AG04449 (cell line): Measurements from ENCODE around the gene MLPH.
A peak's percentile ranks its signal among the peaks of the same experiment; 100 is the strongest.

ENCODE experiments used
- CTCF ChIA-PET: fragments of 350-600 bp; formaldehyde crosslinking; extraction: SDS; loops from one replicate; lab custom pipeline; 2021; ENCODE audit warnings: antibody characterized with exemption; lab: Yijun Ruan, JAX
- POLR2A ChIA-PET: fragments of 400-600, 350-600 bp; formaldehyde crosslinking; extraction: SDS; loops from one replicate; lab custom pipeline; 2020; ENCODE audit warnings: antibody characterized with exemption, inconsistent platforms; lab: Yijun Ruan, JAX
- DNase-seq: peaks from one replicate; pipeline ENCODE4 v3.0.0-alpha.2; 2010; ENCODE audit warnings: low read depth, low spot score
- H3K4me3 ChIP-seq: 2 replicates; pipeline ENCODE4 v1.5.1; 2011; ENCODE audit warnings: low read depth, mild to moderate bottlenecking, control low read depth, low read length
- CTCF ChIP-seq: IDR thresholded peaks from one replicate; pipeline ENCODE4 v1.5.1; 2011; ENCODE audit warnings: mild to moderate bottlenecking, moderate library complexity, low read length, control low read depth, inconsistent platforms; ENCODE audit not compliant: insufficient read depth; ENCODE audit errors: missing control alignments

MLPH gene

GRCh38 chr2:237512774-237513466 lies 25.9 kb downstream of the MLPH start:
- CTCF ChIA-PET, result interaction anchor here (0.6 to 9.2 kb wide), 82 partner anchors 8 to 1862 kb away, joined by 3 to 291 read pairs (median 5); partner anchors contain the start of genes COPS8, MLPH, PRLH and SCLY
- H3K4me3 ChIP-seq, result no peak overlapping the region
- no peak for DNase-seq
- POLR2A ChIA-PET, result interaction anchor here (0.6 to 1.3 kb wide), 5 partner anchors 11 to 1377 kb away, joined by 3 to 6 read pairs (median 3); no protein-coding TSS in a partner anchor
- TF ChIP-seq CTCF, result peak; percentile 87

DNA sequence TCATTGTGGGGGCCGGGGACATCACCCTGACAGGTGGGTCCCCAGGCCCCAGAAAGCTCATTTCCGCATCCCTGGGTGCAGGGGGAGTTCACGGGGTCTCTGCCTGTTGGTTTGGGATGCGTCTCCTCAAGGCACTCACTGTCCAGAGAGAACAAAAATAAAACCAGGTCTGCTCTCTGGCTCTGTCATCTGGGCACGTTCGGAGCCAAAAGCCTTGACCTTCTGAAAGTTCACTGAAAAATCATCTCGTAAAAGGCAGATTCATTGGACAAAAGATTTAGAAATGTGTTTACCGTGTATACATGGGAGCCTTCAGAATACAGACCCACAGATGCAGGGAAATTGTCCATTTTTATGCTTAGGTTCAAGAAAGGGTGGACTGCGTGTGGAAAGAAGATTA lies 26.6 kb downstream of the MLPH start:
- CTCF ChIA-PET, result interaction anchor here (0.9 to 9.2 kb wide), 39 partner anchors 13 to 548 kb away, joined by 3 to 291 read pairs (median 10); partner anchors contain the start of genes MLPH and SCLY
- POLR2A ChIA-PET, result no interaction called here

GRCh38 chr2:237514474-237515130 lies 27.6 kb downstream of the MLPH start:
- POLR2A ChIA-PET, result no interaction called here
- no peak for DNase-seq
- no peak overlapping the region for H3K4me3 ChIP-seq
- CTCF ChIA-PET, result interaction anchor here (1.2 to 9.2 kb wide), 7 partner anchors 14 to 393 kb away, joined by 3 to 291 read pairs (median 3); no protein-coding TSS in a partner anchor
- TF ChIP-seq CTCF, result no peak

More for the DNA sequence above, 26.6 kb downstream of the MLPH start:
- DNase-seq, result no peak
- H3K4me3 ChIP-seq, result no peak overlapping the region
- no peak for TF ChIP-seq CTCF

GRCh38 chr2:237515166-237515565 lies 28.1 kb downstream of the MLPH start:
- no peak for TF ChIP-seq CTCF
- ChIA-PET POLR2A (no interaction called here), CTCF (interaction anchor here (1.2 to 9.2 kb wide), 6 partner anchors 14 to 394 kb away, joined by 3 to 291 read pairs (median 3); no protein-coding TSS in a partner anchor)
- H3K4me3 ChIP-seq, result no peak overlapping the region
- DNase-seq, result no peak

DNA sequence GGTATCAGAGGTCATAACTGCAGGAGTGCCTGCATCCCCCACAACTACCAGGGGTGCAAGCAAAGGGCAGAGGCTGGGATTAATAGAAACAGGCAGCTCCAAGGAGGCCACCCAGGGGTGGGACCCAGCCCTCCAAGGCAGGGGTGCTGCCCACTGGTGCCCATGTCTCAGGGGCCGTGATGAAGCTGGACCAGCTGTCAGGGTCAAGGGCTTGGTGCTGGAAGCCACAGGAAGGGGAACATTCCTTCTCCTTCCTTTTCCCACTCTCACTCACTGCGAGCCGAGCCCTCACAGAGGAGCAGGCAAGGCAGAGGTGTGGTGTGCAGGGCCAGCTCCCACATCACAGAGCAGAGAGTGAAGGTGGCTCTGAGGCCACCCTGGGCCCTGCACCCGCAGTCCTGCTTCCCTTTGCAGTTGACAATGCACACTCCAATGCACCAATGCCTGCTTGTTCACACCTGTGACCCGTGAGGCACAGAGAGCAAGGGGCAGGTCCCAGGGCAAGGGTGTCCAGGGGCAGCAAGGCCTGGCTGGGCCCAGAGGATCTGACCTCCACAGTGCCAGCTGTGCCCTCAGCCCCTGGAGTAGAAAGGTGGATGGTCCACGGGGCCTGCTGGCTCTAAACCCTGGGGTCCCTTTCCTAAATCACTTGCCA lies 28.7 kb downstream of the MLPH start:
- no peak for TF ChIP-seq CTCF
- H3K4me3 ChIP-seq, result no peak overlapping the region
- no peak for DNase-seq
- ChIA-PET POLR2A (no interaction called here), CTCF (interaction anchor here (1.2 to 9.2 kb wide), 8 partner anchors 15 to 395 kb away, joined by 3 to 291 read pairs (median 4); no protein-coding TSS in a partner anchor)
